Uterus (tissue), 4 donors: Measurements from ENCODE around the gene EPS8L1. TPM values are rescaled to one million over a fixed set of nuclear protein-coding genes. Genes with fewer than 3 reads are reported as not detected.

Experiments
- DNase-seq, 2 donors: peaks; one replicate each; pipeline ENCODE4 v3.0.0-alpha.2; 2019 to 2020
- H3K27ac ChIP-seq, 2 donors: fragments of 200-600 bp; sonication (generic); 1 replicate in 1 of 2; 2 replicates in 1 of 2; pipeline ENCODE4 v1.5.1; 2016 to 2018
- H3K27me3 ChIP-seq, 2 donors: fragments of 200-600 bp; sonication (generic); one replicate each; pipeline ENCODE4 v1.5.1; 2018 to 2019; ENCODE audit warnings: control low read depth in 1 of 2
- H3K36me3 ChIP-seq, 2 donors: fragments of 200-600 bp; sonication (generic); one replicate each; pipeline ENCODE4 v1.5.1; 2019; ENCODE audit warnings: control low read depth in 1 of 2
- H3K4me1 ChIP-seq, 2 donors: fragments of 200-600 bp; sonication (generic); one replicate each; pipeline ENCODE4 v1.5.1; 2018 to 2019; ENCODE audit warnings: control low read depth in 1 of 2
- H3K4me3 ChIP-seq, 2 donors: fragments of 200-600 bp; sonication (generic); 1 replicate in 1 of 2; 2 replicates in 1 of 2; pipeline ENCODE4 v1.5.1; 2018 to 2019; ENCODE audit warnings: mild to moderate bottlenecking in 1 of 2
- H3K9me3 ChIP-seq, 2 donors: fragments of 200-600 bp; sonication (generic); one replicate each; pipeline ENCODE4 v1.5.1; 2019; ENCODE audit warnings: control low read depth in 1 of 2
- POLR2A ChIP-seq, 2 donors: fragments of 450-650 bp; IDR thresholded peaks; one replicate each; pipeline ENCODE4 v1.6.1; 2016; ENCODE audit warnings: antibody characterized with exemption in 2 of 2, mild to moderate bottlenecking in 1 of 2, moderate library complexity in 1 of 2
- intact Hi-C: fragments of 100-400 bp; cut with DNase I; formaldehyde crosslinking; loops from one replicate; pipeline ENCODE4 v1.15.1; 2023; ENCODE audit warnings: low total_unique reads
- total RNA-seq, 4 donors: library from RNA; depleted of rRNA in 3 of 4; stranded (reverse); fragments of >200 nt in 3 of 4; gene quantifications; one replicate each; pipeline versions ENCODE4 v1.1.0 to v1.2.4, GENCODE V29; 2014 to 2023
- TF ChIP-seq, protein P1 (sequence below), 4 experiments: fragments of 200-600 bp in 2 of 4; fragments of 450-650 bp in 2 of 4; sonication (generic) in 2 of 4; IDR thresholded peaks; one replicate each; pipeline ENCODE4 v1.5.1; 2016 to 2019; ENCODE audit warnings: antibody characterized with exemption in 4 of 4, mild to moderate bottlenecking in 2 of 4, moderate library complexity in 1 of 4
- donor health status: DM: yes; HTN: yes; CAD: no.

The EPS8L1 gene
- total RNA-seq, 4 donors from 2014 or later, result 4.2 to 22.4 (median 5.6) TPM; not detected in 1

DNA sequence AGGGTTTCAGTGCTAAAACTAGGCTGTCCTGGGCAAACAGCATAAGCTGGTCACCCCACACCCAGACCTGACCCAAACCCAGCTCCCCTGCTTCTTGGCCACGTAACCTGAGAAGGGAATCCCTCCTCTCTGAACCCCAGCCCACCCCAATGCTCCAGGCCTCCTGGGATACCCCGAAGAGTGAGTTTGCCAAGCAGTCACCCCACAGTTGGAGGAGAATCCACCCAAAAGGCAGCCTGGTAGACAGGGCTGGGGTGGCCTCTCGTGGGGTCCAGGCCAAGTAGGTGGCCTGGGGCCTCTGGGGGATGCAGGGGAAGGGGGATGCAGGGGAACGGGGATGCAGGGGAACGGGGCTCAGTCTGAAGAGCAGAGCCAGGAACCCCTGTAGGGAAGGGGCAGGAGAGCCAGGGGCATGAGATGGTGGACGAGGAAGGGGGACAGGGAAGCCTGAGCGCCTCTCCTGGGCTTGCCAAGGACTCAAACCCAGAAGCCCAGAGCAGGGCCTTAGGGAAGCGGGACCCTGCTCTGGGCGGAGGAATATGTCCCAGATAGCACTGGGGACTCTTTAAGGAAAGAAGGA lies 39.0 kb downstream of the EPS8L1 start:
- no peaks in the 10 kb centered on the region for H3K36me3 ChIP-seq
- no peaks in the 10 kb centered on the region for H3K27me3 ChIP-seq
- TF ChIP-seq, protein P1, sequence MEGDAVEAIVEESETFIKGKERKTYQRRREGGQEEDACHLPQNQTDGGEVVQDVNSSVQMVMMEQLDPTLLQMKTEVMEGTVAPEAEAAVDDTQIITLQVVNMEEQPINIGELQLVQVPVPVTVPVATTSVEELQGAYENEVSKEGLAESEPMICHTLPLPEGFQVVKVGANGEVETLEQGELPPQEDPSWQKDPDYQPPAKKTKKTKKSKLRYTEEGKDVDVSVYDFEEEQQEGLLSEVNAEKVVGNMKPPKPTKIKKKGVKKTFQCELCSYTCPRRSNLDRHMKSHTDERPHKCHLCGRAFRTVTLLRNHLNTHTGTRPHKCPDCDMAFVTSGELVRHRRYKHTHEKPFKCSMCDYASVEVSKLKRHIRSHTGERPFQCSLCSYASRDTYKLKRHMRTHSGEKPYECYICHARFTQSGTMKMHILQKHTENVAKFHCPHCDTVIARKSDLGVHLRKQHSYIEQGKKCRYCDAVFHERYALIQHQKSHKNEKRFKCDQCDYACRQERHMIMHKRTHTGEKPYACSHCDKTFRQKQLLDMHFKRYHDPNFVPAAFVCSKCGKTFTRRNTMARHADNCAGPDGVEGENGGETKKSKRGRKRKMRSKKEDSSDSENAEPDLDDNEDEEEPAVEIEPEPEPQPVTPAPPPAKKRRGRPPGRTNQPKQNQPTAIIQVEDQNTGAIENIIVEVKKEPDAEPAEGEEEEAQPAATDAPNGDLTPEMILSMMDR (IDR thresholded peaks at IDR 0.05), result no peak
- TF ChIP-seq POLR2A (IDR thresholded peaks at IDR 0.05), result no peak
- peak overlapping the region; percentile 97 to 100 for H3K27ac ChIP-seq
- peaks cover 13 to 38% of the 10 kb centered on the region in 2 donors for H3K4me1 ChIP-seq
- H3K4me3 ChIP-seq, result no peak overlapping the region
- no peaks in the 10 kb centered on the region for H3K9me3 ChIP-seq
- no peak for DNase-seq
- intact Hi-C loops, result loop anchor here (10.0 kb wide), 1 partner anchor 530 kb away; the partner anchor contains the start of genes CCDC106, ZNF580 and ZNF581

DNA sequence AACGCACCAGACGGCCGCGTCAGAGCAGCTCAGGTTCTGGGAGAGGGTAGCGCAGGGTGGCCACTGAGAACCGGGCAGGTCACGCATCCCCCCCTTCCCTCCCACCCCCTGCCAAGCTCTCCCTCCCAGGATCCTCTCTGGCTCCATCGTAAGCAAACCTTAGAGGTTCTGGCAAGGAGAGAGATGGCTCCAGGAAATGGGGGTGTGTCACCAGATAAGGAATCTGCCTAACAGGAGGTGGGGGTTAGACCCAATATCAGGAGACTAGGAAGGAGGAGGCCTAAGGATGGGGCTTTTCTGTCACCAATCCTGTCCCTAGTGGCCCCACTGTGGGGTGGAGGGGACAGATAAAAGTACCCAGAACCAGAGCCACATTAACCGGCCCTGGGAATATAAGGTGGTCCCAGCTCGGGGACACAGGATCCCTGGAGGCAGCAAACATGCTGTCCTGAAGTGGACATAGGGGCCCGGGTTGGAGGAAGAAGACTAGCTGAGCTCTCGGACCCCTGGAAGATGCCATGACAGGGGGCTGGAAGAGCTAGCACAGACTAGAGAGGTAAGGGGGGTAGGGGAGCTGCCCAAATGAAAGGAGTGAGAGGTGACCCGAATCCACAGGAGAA lies 39.9 kb downstream of the EPS8L1 start:
- H3K4me1 ChIP-seq, result peaks cover 13 to 38% of the 10 kb centered on the region in 2 donors
- peak overlapping the region; percentile 97 to 100 for H3K27ac ChIP-seq
- TF ChIP-seq, protein P1 (IDR thresholded peaks at IDR 0.05), result no peak
- TF ChIP-seq POLR2A (IDR thresholded peaks at IDR 0.05), result peak in 1 of 2 donors; percentile 17
- H3K36me3 ChIP-seq, result no peaks in the 10 kb centered on the region
- no peaks in the 10 kb centered on the region for H3K27me3 ChIP-seq
- intact Hi-C loops, result loop anchor here (10.0 kb wide), 1 partner anchor 529 kb away; the partner anchor contains the start of genes CCDC106, ZNF580 and ZNF581
- H3K9me3 ChIP-seq, result no peaks in the 10 kb centered on the region
- H3K4me3 ChIP-seq, result peak overlapping the region; percentile 75 to 80
- peak; percentile 43 to 50 for DNase-seq

DNA sequence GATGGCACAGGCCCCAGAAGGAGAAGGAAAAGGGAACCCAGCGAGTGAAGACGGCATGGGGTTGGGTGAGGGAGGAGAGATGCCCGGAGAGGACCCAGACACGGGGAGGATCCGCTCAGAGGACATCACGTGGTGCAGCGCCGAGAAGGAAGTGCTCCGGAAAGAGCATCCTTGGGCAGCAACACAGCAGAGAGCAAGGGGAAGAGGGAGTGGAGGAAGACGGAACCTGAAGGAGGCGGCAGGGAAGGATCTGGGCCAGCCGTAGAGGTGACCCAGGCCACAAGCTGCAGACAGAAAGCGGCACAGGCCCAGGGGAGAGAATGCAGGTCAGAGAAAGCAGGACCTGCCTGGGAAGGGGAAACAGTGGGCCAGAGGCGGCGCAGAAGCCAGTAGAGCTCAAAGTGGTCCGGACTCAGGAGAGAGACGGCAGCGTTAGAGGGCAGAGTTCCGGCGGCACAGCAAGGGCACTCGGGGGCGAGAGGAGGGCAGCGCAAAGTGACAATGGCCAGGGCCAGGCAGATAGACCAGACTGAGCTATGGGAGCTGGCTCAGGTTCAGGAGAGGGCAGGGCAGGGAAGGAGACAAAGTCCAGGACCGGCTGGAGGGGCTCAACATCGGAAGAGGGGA lies 40.7 kb downstream of the EPS8L1 start:
- Histone ChIP-seq H3K27ac (peak overlapping the region; percentile 97 to 100), H3K4me1 (peaks cover 13 to 38% of the 10 kb centered on the region in 2 donors), H3K36me3 (no peaks in the 10 kb centered on the region), H3K9me3 (no peaks in the 10 kb centered on the region), H3K27me3 (no peaks in the 10 kb centered on the region), H3K4me3 (peak overlapping the region; percentile 75 to 80)
- peak; percentile 72 to 73 for DNase-seq
- TF ChIP-seq, protein P1 (IDR thresholded peaks at IDR 0.05), result no peak
- TF ChIP-seq POLR2A (IDR thresholded peaks at IDR 0.05), result peak; percentile 27 to 44
- intact Hi-C loops, result loop anchor here (10.0 kb wide), 1 partner anchor 528 kb away; the partner anchor contains the start of genes CCDC106, ZNF580 and ZNF581

DNA sequence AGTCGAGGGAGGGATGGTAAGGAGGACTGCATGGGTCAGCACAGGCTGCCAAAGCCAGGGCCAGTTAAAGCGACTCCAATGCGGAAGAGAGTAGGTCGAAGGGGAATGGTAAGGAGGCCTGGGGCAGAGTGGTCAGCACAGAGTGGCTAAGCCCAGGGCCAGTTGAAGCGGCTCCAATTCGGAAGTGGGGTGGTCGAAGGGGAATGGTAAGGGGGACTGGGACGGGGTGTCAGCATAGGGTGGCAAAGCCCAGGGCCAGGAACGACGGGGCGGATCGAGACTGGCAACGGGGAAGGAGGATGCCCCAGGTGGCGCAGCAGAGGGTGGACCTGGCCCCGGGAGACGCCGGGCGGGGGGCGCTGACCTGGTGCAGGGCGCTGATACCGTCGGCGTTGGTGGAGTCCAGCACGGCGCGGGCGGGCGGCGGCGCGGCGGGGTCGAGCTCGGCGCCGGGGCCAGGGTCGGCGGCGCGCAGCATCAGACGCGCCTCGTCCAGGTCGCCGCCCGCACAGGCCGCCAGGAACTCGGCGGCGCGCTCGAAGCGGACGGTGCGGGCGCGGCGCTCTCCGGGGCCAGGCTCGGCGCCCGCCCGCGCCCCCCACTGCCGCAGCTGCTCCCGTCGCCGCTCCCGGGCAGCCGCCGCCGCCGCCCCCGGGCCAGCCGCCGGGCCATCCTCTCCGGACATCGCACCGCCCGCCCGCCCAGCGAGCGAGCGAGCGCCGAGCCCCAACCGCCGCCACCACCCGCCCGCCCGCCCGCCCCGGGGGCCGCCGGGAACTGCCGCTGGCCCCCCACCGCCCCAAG lies 41.4 kb downstream of the EPS8L1 start, which contains the start of gene PPP1R12C:
Gene PPP1R12C, minus strand, starts transcription at position 779 of the 804 bp plus-strand sequence. Its CDS starts 94 bp downstream, at position 685.
- Histone ChIP-seq H3K9me3 (no peaks in the 10 kb centered on the region), H3K27me3 (no peaks in the 10 kb centered on the region), H3K4me3 (peak within 1 kb of the TSS; percentile 75 to 80), H3K36me3 (no peaks in the 10 kb centered on the region), H3K27ac (peak within 1 kb of the TSS; percentile 97 to 100), H3K4me1 (peaks cover 13 to 32% of the 10 kb centered on the region in 2 donors)
- TF ChIP-seq POLR2A (IDR thresholded peaks at IDR 0.05), result peak in 1 of 2 donors; percentile 60
- TF ChIP-seq, protein P1 (IDR thresholded peaks at IDR 0.05), result no peak
- intact Hi-C loops, result loop anchor here (10.0 kb wide), 1 partner anchor 528 kb away; the partner anchor contains the start of genes CCDC106, ZNF580 and ZNF581
- peak; percentile 42 to 47 for DNase-seq
